SK-N-SH treated with all-trans-retinoic acid at 6 μM for 48 hours (cell line): ENCODE measurements around the gene MYL2.

ENCODE experiments used
- ARNTL ChIP-seq: fragments of 450-650 bp; formaldehyde crosslinking; IDR thresholded peaks from 2 replicates; pipeline ENCODE4 v1.5.0; 2020; ENCODE audit warnings: low read depth, mild to moderate bottlenecking, moderate library complexity, borderline replicate concordance
- PATZ1 ChIP-seq: fragments of 250-450 bp; sonication (Bioruptor Pico); IDR thresholded peaks from 2 replicates; pipeline ENCODE4 v1.8.0; 2020; ENCODE audit warnings: mild to moderate bottlenecking, moderate library complexity, borderline replicate concordance
- PPARA ChIP-seq: fragments of 250-450 bp; sonication (Bioruptor Pico); IDR thresholded peaks from 2 replicates; pipeline ENCODE4 v1.5.0; 2020; ENCODE audit warnings: mild to moderate bottlenecking, borderline replicate concordance
- TCF4 ChIP-seq: fragments of 250-450 bp; sonication (Bioruptor Pico); IDR thresholded peaks from 2 replicates; pipeline ENCODE4 v1.8.0; 2021; ENCODE audit warnings: mild to moderate bottlenecking, moderate library complexity, borderline replicate concordance
- ZFP30 ChIP-seq: fragments of 450-650 bp; formaldehyde crosslinking; IDR thresholded peaks from 2 replicates; pipeline ENCODE4 v1.5.0; 2022; ENCODE audit warnings: mild to moderate bottlenecking, moderate library complexity
- ZNF70 ChIP-seq: fragments of 450-650 bp; formaldehyde crosslinking; IDR thresholded peaks from 2 replicates; pipeline ENCODE4 v1.5.0; 2020; ENCODE audit warnings: mild to moderate bottlenecking, moderate library complexity

- no peak for TF ChIP-seq PATZ1
- TF ChIP-seq TCF4 (CRISPR knock-in tag), result no peak
- TF ChIP-seq ZNF70, result no peak
- no peak for TF ChIP-seq PPARA (CRISPR knock-in tag)
- TF ChIP-seq ZFP30 (CRISPR knock-in tag), result no peak
- TF ChIP-seq ARNTL (CRISPR knock-in tag), result no peak
Observed at GRCh38 chr12:110885152-110885840, 35.1 kb downstream of the MYL2 start.
